IPS DF 19.7 (cell line): Measurements from ENCODE around the gene PIN1.

Source experiments
- DNase-seq: peaks from one replicate; pipeline ENCODE4 v3.0.0-alpha.2; 2013; ENCODE audit warnings: low read depth, low spot score

The PIN1 gene

GRCh38 chr19:9856609-9857008 lies 21.5 kb downstream of the PIN1 start:
- DNase-seq, result no peak

GRCh38 chr19:9857076-9857721 lies 22.1 kb downstream of the PIN1 start:
- DNase-seq, result no peak

GRCh38 chr19:9857920-9858746 lies 23.0 kb downstream of the PIN1 start:
- DNase-seq, result no peak

- no peak for DNase-seq
These were observed 23.6 kb downstream of the PIN1 start for GRCh38 chr19:9858766-9859165.

- DNase-seq, result no peak
These were observed 25.3 kb downstream of the PIN1 start for GRCh38 chr19:9860407-9860806.

GRCh38 chr19:9861503-9861902 lies 26.4 kb downstream of the PIN1 start:
- no peak for DNase-seq

- no peak for DNase-seq
These were observed 27.8 kb downstream of the PIN1 start for GRCh38 chr19:9862938-9863337.

- no peak for DNase-seq
These were observed 28.6 kb downstream of the PIN1 start for GRCh38 chr19:9863759-9864158.

- DNase-seq, result no peak
These were observed 30.8 kb downstream of the PIN1 start for GRCh38 chr19:9865732-9866501.

- no peak for DNase-seq
These were observed 34.0 kb downstream of the PIN1 start for GRCh38 chr19:9868983-9869617.

- no peak for DNase-seq
These were observed 36.7 kb downstream of the PIN1 start for GRCh38 chr19:9871626-9872338.

GRCh38 chr19:9872618-9873242 lies 37.6 kb downstream of the PIN1 start:
- no peak for DNase-seq

GRCh38 chr19:9875031-9875627 lies 40.0 kb downstream of the PIN1 start:
- no peak for DNase-seq

GRCh38 chr19:9875796-9876195 lies 40.7 kb downstream of the PIN1 start:
- no peak for DNase-seq

GRCh38 chr19:9877780-9878510 lies 42.8 kb downstream of the PIN1 start:
- DNase-seq, result no peak

GRCh38 chr19:9878511-9879196 lies 43.5 kb downstream of the PIN1 start:
- no peak for DNase-seq

GRCh38 chr19:9881720-9882119 lies 46.6 kb downstream of the PIN1 start:
- DNase-seq, result no peak

- no peak for DNase-seq
These were observed 48.2 kb downstream of the PIN1 start for GRCh38 chr19:9883231-9883758.

GRCh38 chr19:9883764-9884163 lies 48.6 kb downstream of the PIN1 start:
- no peak for DNase-seq
